ELF-1 (cell line): ENCODE measurements around the gene ANKRD61.
"Not testable (repeated sequence)": the region's sequence is repeated elsewhere in the genome, so short reads cannot be mapped to it uniquely, and the experiment has no call there.

Experiments
- DNase-seq: peaks from one replicate; pipeline ENCODE4 v3.0.0-alpha.2; 2016; ENCODE audit warnings: low read depth, low spot score

ANKRD61 gene

DNA sequence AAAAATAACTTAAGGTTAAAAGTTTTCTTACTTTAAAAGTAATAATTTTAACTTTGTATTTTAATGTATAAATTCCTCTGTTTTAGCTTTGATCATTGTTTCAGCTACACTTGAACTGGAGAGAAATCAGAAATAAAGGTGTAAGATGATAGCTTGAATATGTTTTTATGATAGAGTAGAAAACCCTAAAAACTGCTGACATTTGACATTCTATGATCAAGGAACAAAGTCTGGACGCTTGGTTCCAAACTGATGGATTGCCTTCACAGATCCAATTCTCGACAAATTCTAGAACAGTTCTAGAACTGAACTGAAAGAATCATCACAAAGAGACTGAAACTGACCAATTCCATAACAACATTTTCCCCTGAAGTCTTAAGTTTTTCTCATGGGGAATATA lies at the start of gene ANKRD61:
Gene ANKRD61, plus strand, starts transcription at position 389 of the 400 bp plus-strand sequence. Its CDS starts 0 bp downstream, at position 389.
- DNase-seq, result no peak

DNA sequence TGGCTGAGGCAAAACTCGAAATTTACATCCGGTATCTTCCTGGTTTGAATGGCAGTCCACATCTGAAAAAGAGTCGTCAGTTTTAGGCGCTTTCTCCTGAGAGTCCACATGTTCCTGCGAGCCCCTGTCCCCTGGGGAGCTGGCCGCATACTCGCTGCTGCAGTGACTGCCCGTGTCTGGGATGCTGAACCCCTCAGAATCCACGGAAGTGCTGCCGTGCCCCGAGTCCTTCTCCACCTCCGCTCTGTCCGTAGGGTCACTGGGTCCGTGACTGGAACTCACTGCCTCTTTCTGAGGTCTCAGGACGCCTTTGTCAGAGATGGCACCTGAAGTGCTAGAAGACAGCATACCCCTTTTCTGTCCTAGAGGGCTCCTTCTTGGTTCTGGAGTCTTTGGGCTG lies 44.1 kb upstream of the ANKRD61 start:
- DNase-seq, result not testable (repeated sequence)

DNA sequence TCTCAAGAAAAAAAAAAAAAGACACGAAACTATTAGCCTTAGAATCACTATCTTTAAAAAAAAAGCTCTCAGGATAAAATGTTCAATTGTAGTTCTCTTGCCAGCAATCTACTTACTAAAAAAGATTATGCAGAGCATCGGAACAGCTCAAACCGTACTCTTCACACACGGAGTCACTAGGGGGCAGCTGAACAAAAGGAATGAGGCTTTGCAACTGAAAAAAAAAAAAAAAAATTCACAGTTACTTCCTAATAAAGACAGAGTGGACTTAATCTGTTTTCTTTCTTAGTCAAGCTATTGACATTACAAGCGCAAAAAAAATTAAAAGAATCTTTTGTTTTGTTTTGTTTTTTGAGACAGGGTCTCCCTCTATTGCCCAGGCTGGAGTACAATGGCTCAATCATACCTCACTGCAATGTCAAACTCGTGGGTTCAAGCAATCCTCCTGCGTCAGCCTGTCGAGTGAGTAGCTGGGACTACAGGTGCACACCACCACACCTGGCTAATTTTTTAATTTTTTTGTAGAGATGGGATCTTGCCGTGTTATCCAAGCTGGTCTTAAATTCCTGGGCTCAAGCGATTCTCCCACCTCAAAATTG lies 33.9 kb upstream of the ANKRD61 start:
- DNase-seq, result peak; percentile 47

DNA sequence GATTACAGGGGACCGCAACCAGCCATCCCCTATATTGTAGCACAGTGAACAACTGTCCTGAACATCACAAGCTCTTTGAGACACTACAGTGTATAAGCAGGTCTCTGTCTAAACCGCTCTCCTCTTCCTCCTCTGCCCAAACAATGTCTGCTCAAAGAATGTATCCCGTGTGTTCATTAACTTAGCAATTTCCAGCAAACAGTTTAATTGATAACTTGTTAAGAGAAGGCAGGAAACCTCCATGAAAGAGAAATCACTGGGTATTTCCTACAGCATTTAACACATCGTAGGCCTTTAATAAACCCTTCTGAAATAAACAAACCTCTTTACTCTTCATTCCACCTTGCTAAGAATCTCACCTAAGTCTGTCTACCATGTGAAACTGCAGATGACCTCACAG lies 23.8 kb upstream of the ANKRD61 start:
- no peak for DNase-seq

DNA sequence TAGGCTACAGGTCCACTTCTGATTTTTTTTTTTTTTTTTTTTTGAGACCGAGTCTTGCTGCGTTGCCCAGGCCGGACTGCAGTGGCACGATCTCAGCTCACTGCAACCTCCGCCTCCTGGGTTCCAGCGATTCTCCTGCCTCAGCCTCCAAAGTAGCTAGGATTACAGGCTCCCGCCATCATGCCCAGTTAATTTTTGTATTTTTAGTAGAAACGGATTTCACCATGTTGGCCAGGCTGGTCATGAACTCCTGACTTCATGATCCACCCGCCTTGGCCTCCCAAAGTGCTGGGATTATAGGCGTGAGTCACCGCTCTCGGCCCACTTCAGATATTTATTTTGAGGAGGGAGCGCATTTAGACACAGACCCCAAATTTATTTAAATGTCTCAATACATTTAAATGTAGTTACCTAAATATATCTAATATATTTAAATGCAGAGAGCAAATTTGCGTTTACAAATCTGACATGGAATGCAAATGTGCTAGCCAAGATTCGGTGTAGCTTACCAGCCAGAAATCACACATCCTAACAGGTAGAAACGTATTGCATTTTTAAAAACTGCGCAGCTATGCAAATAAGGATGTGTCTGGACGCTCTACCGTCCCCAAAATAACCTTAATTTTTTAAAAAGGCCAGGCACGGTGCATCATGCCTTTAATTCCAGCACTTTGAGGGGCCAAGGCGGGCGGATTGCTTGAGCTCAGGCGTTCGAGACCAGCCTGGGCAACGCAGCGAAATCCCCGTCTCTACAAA lies 23.2 kb upstream of the ANKRD61 start:
- DNase-seq, result not testable (repeated sequence)

DNA sequence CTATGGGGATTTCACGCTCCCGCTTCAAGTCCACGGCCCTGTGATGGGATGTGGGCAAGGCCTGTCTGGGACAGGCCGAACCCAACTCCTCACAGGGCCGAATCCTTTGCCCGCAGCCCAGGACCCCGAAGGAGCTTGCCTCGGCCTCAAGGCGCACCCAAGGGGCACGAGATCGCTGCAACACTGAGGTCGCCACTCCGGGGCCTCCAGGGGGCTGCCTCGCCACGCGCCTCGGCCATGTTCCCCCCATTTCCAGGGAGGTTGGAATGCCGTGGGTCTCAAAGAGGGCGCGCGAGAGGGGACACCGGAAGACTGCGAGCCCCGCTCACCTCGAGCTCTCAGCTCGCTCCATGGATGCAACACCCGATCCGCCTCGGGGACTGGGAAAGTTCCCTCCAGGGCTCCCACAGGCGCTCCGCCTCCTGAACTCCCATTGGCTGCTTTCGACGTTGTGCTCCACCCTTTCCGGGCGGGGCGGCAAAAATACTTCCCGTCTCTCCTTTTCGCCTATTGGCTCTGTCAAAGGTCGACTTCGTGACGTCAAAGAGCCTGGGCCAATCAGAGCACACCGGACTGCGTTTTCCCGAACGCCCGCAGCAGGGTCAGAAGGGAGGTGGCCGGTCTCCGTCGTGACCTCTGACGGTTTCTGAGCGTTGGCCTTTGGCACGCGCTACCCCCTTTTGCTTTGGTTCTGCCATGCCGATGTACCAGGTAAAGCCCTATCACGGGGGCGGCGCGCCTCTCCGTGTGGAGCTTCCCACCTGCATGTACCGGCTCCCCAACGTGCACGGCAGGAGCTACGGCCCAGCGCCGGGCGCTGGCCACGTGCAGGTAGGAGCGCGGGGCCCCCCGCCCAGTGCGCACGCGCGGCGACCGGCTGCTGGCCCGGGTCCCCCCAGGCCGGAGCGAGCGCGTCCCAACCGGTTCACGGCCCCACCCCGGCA lies 22.2 kb upstream of the ANKRD61 start, which contains the start of the genes AIMP2 and PMS2:
Gene AIMP2, plus strand, starts transcription at position 605 of the 944 bp plus-strand sequence. Its CDS starts 92 bp downstream, at position 697.
Gene PMS2, minus strand, starts transcription at position 382 of the 944 bp plus-strand sequence. Its CDS starts 30 bp downstream, at position 352.
- peak; percentile 99 for DNase-seq

DNA sequence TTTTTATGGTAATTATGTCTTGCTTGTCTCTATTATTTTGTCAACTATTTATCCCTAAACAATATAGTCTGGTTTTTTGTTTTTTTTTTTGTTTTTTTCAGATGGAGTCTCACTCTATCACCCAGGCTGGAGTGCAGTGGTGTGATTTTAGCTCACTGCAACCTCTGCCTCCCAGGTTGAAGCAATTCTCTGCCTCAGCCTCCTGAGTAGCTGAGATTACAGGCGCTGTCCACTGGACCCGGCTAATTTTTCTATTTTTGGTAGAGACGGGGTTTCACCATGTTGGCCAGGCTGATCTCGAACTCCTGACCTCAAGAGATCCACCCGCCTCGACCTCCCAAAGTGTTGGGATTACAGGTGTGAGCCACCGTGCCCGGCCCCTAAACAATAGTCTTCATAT lies 20.8 kb upstream of the ANKRD61 start:
- not testable (repeated sequence) for DNase-seq

DNA sequence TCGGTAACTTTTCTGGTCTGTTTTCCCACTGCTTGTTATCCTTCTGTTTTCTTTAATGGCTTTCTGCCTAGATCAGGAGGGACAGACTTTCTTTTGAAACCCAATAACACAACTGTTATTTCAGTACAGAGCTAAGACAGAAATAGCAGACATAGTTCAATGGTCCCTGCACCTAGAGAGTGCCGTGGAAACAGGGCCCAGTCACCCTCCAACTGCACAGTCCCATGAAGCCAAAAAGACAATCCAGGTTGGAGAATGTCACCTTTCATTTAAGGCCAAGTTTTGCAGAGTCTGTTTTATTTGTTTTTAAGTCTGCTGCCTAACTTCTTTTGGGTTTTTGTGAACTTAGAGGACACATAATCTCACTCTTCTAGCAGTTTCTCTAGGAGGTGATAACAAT lies 19.6 kb upstream of the ANKRD61 start:
- no peak for DNase-seq

DNA sequence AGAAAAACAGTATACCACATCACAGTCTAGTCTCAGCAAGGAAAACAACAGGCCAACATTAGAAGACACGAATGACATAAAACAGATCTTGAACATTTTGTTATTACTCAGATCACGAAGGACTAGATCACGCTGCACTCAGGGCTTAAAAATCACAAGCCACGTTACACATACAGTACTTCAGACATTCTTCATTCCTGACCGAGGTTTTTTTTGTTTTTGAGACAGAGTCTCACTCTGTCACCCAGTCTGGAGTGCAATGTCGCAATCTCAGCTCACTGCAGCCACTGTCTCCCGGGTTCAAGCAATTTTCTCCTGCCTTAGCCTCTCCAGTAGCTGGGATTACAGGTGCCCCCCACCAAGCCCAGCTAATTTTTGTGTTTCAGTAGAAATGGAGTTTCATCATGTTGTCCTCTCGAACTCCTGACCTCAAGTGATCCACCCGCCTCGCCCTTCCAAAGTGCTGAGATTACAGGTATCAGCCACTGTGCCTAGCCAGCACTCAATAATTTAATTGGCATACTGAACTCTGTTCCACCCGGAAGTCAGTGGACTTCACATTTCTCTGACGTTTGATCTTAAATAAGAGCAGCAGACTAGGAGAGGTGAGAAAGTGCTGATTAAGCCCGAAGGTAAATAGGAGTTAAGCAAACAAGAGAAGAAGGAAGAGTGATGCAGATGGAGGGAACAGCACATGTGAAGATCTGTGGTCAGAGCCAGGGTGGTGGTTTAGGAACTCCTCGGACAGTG lies 18.6 kb upstream of the ANKRD61 start:
- DNase-seq, result no peak

DNA sequence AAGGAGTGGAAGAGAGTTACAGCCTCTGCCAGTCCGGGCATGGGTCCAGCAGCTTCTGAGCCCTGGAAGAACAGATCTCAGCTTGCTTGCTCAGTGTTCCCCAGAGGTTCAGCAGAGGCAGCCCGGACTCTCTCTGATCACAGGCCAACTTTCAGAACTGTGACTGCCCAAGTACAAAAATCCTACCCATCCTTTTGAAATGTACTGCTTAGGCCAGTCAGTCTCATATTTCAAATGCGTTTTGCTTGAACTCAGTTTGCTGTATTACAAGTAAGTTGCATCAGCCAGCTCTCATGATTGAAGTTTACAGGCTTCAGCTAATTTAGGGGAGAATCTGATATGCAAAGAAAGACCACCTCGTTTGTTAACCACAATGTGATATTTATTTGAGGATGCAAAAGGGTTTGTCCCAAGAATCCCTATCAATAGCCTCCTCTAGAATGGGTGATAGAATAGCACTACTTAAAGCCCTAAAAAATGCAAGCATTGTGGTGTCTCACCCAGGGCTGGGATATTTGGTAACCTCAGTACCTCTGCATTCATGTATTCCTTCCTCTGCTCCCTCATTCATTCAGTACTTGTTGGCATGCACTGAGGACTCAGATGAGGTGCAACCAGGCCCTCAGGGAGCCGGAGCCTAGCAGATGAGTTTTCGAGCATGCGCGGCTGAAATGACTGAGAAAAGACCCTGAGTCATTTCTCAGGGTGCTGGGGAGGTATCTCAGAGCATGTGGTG lies 15.1 kb upstream of the ANKRD61 start:
- DNase-seq, result no peak

DNA sequence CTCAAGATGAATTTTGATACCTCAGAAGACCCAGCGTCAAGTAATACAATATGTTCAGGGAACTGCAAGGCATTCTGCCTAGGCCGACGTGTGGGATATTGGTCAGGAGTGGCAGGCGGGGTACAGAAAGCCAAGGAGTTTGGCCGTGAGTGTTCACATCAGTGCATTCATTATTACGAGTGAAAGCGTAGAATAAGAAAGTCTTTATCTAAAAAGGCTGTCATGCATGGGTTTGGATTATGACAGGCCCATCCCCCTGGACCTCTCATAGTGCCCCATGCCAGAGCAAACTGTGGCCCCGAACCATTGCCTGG lies 14.6 kb upstream of the ANKRD61 start:
- DNase-seq, result no peak

DNA sequence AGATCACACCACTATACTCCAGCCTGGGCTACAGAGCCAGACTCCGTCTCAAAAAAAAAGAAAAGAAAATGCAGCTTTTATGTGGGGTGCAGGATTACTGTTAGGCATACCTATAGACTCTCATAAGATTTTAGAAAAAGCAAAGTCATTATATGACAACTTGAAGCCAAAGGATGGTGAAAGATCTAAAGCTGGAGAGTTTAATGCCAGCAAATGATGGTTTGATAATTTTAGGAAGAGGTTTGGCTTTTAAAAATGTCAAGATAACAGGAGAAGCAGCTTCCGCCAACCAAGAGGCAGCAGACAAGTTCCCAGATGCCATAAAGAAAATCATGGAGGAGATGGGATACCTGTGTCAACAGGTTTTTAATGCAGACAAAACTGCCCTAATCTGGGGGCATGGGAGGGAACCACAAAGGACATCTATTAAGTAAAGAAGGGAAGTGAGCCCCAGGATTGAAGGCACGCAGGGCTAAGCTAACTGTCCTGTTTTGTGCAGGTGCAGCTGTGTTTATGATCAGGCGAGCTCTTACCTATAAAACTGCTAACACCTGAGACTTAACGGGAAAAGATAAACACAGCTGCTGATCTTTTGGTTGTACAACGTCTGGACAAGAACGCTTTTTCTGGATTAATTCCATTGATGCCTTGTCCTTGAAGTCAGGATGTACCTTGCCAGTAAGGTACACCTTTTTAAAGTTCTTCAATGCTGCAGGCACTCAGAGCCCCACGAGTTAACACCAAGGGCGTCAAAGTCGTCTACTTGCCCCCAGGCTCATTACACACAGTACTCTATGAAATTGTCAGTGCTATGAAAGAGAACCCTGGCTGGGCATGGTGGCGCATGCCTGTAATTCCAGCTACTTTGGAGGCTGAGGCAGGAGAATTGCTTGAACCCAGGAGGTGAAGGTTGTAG lies 10.5 kb upstream of the ANKRD61 start:
- DNase-seq, result no peak

DNA sequence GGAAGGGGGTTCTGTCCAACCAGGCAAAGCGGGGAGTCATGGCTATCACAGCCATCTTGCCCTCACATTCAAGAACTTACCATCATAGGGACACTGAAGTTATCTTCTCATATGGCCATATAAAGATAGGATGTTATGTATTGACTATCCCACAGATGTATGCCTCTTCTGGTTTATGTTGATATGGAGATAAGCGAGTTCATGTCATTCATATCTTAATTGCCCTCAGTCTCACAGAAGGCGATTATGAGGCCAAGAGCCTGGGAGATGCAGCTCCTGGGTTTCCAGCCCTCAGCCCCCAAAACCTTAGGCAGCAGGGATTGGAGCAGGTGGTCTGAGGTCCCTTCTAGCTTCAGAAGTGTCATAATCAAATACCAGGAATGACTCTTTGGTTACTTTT lies 8.5 kb upstream of the ANKRD61 start:
- no peak for DNase-seq

DNA sequence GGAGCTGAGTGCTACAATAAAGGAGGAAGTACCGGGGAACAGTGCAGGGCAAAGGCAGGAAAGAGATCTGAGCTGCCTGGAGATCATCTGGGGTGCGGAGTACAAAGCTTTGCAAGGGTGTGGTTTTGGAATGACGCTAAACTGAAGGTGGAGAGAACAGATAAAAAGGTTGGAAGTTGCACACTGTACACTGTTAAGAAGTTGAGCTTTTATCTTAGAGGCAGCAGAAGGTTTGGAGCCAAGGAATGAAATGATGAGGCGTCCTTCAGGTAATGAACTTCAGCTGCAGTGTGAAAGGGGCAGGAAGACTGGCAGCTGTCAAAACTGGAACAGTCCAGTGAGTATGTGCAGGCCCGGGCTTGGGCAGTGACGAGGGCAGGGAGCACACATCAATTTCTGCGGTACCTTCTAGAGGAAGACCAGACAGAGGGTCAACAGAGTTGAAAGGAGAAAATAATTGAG lies 7.2 kb upstream of the ANKRD61 start:
- no peak for DNase-seq

DNA sequence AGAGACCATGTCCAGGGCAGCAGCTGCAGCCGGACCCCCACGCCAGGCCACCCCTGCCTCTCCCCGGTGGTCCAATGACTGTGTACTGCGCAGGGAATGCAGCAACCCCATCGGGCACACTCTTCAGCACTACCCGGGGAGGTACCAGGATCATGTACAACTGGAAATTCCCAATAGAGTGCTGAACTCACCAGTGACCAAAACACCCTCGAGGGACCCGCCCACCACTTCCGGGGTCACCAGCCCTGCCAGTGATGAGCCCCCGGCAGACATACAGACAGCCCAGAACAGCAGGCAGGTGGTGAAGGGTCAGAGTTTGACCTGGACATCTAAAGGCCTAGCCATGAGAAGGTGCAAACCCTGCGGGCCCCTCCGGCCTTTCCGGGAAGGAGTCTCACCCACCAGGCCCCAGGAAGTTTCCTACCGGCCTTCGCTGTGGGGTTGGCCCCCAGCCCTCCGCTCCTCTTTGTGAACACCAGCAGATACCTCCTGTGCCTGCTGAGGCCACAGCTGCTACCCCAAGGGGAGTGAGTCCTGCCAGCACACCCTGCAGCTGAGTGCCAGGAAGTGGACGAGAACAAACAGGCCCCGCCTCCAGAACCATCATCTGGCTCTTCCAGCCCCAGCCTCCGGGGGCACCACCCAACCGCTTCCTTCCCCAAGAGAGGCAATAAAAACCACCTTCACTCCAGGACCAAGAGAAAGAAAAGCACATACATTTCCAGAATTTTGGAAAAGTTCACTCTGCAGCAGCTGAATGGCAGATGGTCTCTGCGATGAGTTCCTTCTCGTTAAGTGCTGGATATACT lies 5.0 kb upstream of the ANKRD61 start:
- peak; percentile 76 for DNase-seq

DNA sequence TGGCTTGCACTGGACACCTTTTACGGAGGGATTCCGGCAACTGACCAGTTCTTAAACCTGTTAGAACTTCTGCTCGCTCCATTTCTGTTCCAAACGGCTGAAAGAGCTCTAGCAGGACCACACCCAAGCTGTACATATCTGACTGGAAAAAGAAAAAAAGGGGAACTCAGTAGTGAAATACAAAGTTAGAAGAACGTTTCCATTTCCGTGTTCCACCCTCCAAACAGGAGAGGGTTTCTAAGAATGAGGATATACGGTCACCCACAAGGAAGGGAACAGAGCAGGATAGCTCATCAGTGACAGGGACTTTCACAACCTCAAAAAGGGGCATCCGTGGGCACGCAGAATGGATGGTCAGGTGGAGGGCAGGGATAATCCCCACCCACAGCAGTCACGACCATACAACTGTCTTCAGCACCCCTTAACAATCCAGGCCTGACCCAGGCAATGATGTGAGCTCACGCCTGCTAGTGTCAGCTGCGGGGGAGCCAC lies 4.3 kb upstream of the ANKRD61 start:
- no peak for DNase-seq

DNA sequence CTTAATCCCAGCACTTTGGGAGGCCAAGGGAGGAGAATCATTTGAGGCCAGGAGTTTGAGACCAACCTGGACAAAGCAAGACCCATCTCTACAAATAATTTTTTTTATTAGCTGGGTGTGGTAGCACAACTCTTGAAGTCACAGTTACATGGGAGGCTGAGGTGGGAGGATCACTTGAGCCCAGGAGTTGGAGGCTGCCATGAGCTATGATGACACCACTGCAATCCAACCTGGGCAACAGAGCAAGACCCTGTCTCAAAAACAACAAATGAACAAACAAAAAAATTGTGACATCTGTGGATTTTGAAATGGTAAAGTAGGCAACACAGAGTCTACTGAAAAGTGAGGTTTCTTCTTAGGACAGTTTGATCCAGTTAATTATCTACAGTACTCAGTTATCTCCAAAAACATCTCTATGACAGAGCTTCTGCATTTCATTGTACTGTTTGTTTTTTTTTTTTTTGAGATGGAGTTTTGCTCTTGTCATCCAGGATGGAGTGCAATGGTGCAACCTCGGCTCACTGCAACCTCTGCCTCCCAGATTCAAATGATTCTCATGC lies 3.3 kb upstream of the ANKRD61 start:
- DNase-seq, result no peak

DNA sequence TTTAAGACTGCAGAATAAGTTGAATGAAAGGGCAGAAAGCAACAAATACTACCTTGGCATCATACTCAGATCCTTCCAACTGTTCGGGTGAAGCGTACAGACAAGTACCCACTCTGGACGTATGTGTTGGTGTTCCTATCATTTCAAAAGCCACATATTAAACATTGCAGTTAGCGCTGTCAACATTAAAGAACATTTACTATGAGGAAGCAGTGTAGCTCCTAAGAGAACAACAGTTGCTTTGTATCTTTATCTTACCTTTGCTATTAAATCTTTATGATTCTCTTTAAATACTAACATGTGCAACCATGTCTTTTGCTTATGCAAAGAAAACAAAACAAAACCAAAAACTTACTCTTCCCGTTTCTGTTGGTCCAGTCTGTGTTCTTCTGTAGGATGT lies 2.6 kb upstream of the ANKRD61 start:
- no peak for DNase-seq
